GM12878 (cell line): ENCODE measurements around the gene OPCML. TPM values are rescaled to one million over a fixed set of nuclear protein-coding genes. Genes with fewer than 3 reads are reported as not detected.

ENCODE experiments used
- ATAC-seq: fragments of 200-7000 bp; cut with Tn5 transposase; 3 replicates; pipeline ENCODE4 v1.9.1; 2020; ENCODE audit warnings: mild to moderate bottlenecking, moderate library complexity
- BruUV-seq: library from RNA; stranded (reverse); fragments of 400-500 nt; replicated peaks from 2 replicates; lab custom pipeline; 2021; lab: Mats Ljungman, UMichigan
- CTCF ChIA-PET: fragments of 300-600 bp; sonication (Branson Sonifier 250); formaldehyde crosslinking; extraction: SDS; loops from one replicate; lab custom pipeline; 2021; ENCODE audit warnings: inconsistent platforms; lab: Yijun Ruan, JAX
- POLR2A ChIA-PET: fragments of 350-600 bp; formaldehyde crosslinking; extraction: SDS; loops from one replicate; lab custom pipeline; 2021; ENCODE audit warnings: inconsistent platforms; lab: Charles Lee
- RAD21 ChIA-PET: fragments of 300-600 bp; sonication (Branson Sonifier 250); formaldehyde crosslinking; loops from one replicate; lab custom pipeline; 2023; ENCODE audit warnings: antibody characterized with exemption; ENCODE audit not compliant: unreplicated experiment; lab: Charles Lee
- SMC1A ChIA-PET: fragments of 300-600 bp; sonication (Branson Sonifier 250); formaldehyde crosslinking; loops from one replicate; lab custom pipeline; 2023; ENCODE audit not compliant: unreplicated experiment, uncharacterized antibody; lab: Charles Lee
- DNase-seq: peaks from one replicate; pipeline ENCODE4 v3.0.0-alpha.2; 2011; ENCODE audit warnings: low read depth, low spot score
- FAIRE-seq: peaks from 3 replicates; lab custom pipeline; 2011; peaks lifted over from hg19 to GRCh38; lab: Jason Lieb, UNC
- H2AFZ ChIP-seq: 2 replicates; pipeline ENCODE4 v1.6.0; 2011; ENCODE audit warnings: low read depth, low read length, control low read depth; ENCODE audit not compliant: control insufficient read depth
- H3K27ac ChIP-seq: 2 replicates; pipeline ENCODE4 v1.5.1; 2011; ENCODE audit warnings: control low read depth; ENCODE audit not compliant: control insufficient read depth, insufficient read depth
- H3K27me3 ChIP-seq, 2 experiments: replicated peaks in 1 of 2; 2 replicates each; pipeline versions ENCODE4 v1.6.0 to v1.6.1; 2011; ENCODE audit warnings: low read length in 1 of 2; ENCODE audit not compliant: control insufficient read depth in 2 of 2, insufficient read depth in 2 of 2
- H3K36me3 ChIP-seq, 2 experiments: 2 replicates each; pipeline ENCODE4 v1.5.1; 2011; ENCODE audit warnings: low read length in 1 of 2; ENCODE audit not compliant: control insufficient read depth in 2 of 2, insufficient read depth in 2 of 2
- H3K4me1 ChIP-seq: 2 replicates; pipeline ENCODE4 v1.6.1; 2011; ENCODE audit warnings: mild to moderate bottlenecking, low read length, moderate library complexity, mixed read lengths; ENCODE audit not compliant: control insufficient read depth, insufficient read depth
- H3K4me2 ChIP-seq: 2 replicates; pipeline ENCODE4 v1.6.0; 2011; ENCODE audit warnings: control low read depth; ENCODE audit not compliant: control insufficient read depth, insufficient read depth
- H3K4me3 ChIP-seq: fragments of 200-600 bp; sonication (generic); 2 replicates; pipeline ENCODE4 v1.5.1; 2016
- H3K79me2 ChIP-seq: 2 replicates; pipeline ENCODE4 v1.6.0; 2011; ENCODE audit warnings: low read length; ENCODE audit not compliant: control insufficient read depth, insufficient read depth
- H3K9ac ChIP-seq: 2 replicates; pipeline ENCODE4 v1.8.0; 2011; ENCODE audit warnings: low read length, control low read depth, mixed read lengths; ENCODE audit not compliant: control insufficient read depth, insufficient read depth
- H3K9me3 ChIP-seq: replicated peaks from 3 replicates; pipeline ENCODE4 v1.5.1; 2011; ENCODE audit warnings: mild to moderate bottlenecking, low read length; ENCODE audit not compliant: control insufficient read depth, insufficient read depth
- H4K20me1 ChIP-seq: 2 replicates; pipeline ENCODE4 v1.6.0; 2011; ENCODE audit not compliant: control insufficient read depth, insufficient read depth
- CBFB ChIP-seq: IDR thresholded peaks from 2 replicates; pipeline ENCODE4 v1.6.1; 2016; ENCODE audit warnings: antibody characterized with exemption, low read depth
- HDGF ChIP-seq: fragments of 450-650 bp; IDR thresholded peaks from 2 replicates; pipeline ENCODE4 v1.6.1; 2016; ENCODE audit warnings: antibody characterized with exemption
- JUNB ChIP-seq: IDR thresholded peaks from 2 replicates; pipeline ENCODE4 v1.6.1; 2016; ENCODE audit warnings: antibody characterized with exemption, mild to moderate bottlenecking
- JUND ChIP-seq: IDR thresholded peaks from 2 replicates; pipeline ENCODE4 v1.6.1; 2012; ENCODE audit warnings: low read depth, mild to moderate bottlenecking, low read length, improper control_type of control experiment, moderate library complexity
- MEF2B ChIP-seq: fragments of 450-650 bp; IDR thresholded peaks from 2 replicates; pipeline ENCODE4 v1.6.1; 2018; ENCODE audit warnings: mild to moderate bottlenecking, moderate library complexity; ENCODE audit not compliant: partially characterized antibody, poor library complexity, severe bottlenecking
- MTA2 ChIP-seq: fragments of 450-650 bp; IDR thresholded peaks from 2 replicates; pipeline ENCODE4 v1.6.1; 2016; ENCODE audit warnings: low read depth, mild to moderate bottlenecking, moderate library complexity
- MYC ChIP-seq: IDR thresholded peaks from 2 replicates; pipeline ENCODE4 v1.6.1; 2011; ENCODE audit warnings: mild to moderate bottlenecking, low read length, moderate library complexity, inconsistent platforms; ENCODE audit not compliant: insufficient read depth, insufficient replicate concordance, insufficient read length, severe bottlenecking
- NFIC ChIP-seq: IDR thresholded peaks from 2 replicates; pipeline ENCODE4 v1.6.1; 2012; ENCODE audit warnings: low read depth, mild to moderate bottlenecking, inconsistent platforms, low read length, moderate library complexity
- PML ChIP-seq: IDR thresholded peaks from 2 replicates; pipeline ENCODE4 v1.6.1; 2012; ENCODE audit warnings: low read length, inconsistent platforms
- POLR2A ChIP-seq: IDR thresholded peaks from 2 replicates; pipeline ENCODE4 v1.6.1; 2011; ENCODE audit warnings: low read depth, mild to moderate bottlenecking, low read length
- RAD21 ChIP-seq: IDR thresholded peaks from 2 replicates; pipeline ENCODE4 v1.6.1; 2011; ENCODE audit warnings: mild to moderate bottlenecking, low read depth, low read length, moderate library complexity; ENCODE audit not compliant: insufficient read depth
- RUNX3 ChIP-seq: IDR thresholded peaks from 2 replicates; pipeline ENCODE4 v1.6.1; 2012; ENCODE audit warnings: low read length, inconsistent platforms
- SIN3A ChIP-seq: IDR thresholded peaks from 2 replicates; pipeline ENCODE4 v1.6.1; 2012; ENCODE audit warnings: low read depth, low read length, improper control_type of control experiment
- SMARCA5 ChIP-seq: fragments of 450-650 bp; IDR thresholded peaks from 2 replicates; pipeline ENCODE4 v1.6.1; 2017; ENCODE audit warnings: mild to moderate bottlenecking
- SP1 ChIP-seq: IDR thresholded peaks from one replicate; pipeline ENCODE4 v1.6.1; 2011; ENCODE audit warnings: low read depth, low read length
- SUPT20H ChIP-seq: IDR thresholded peaks from 2 replicates; pipeline ENCODE4 v1.6.1; 2011; ENCODE audit warnings: low read depth, mild to moderate bottlenecking, low read length, moderate library complexity, borderline replicate concordance; ENCODE audit not compliant: control insufficient read depth
- TARDBP ChIP-seq: IDR thresholded peaks from 2 replicates; pipeline ENCODE4 v1.6.1; 2016; ENCODE audit warnings: borderline replicate concordance
- TCF12 ChIP-seq: IDR thresholded peaks from 2 replicates; pipeline ENCODE4 v1.6.1; 2011; ENCODE audit warnings: low read depth, mild to moderate bottlenecking, low read length
- WGBS: methylation state at CpG from one replicate; pipeline ENCODE4 v1.1.6; 2016; ENCODE audit warnings: low lambda C conversion rate; ENCODE audit not compliant: insufficient replicate concordance, insufficient coverage; ENCODE audit errors: missing lambda C conversion rate; 5-methylcytosine and 5-hydroxymethylcytosine counted together
- in situ Hi-C: fragments of 300-500 bp; cut with MboI; formaldehyde crosslinking; loops from 9 replicates; pipeline ENCODE4 v1.14.3; 2018; ENCODE audit warnings: mixed read lengths
- intact Hi-C: fragments of 100-400 bp; cut with micrococcal nuclease; formaldehyde crosslinking; loops from one replicate; pipeline ENCODE4 v1.14.2; 2022; ENCODE audit not compliant: unreplicated experiment
- polyA plus RNA-seq, 11 experiments: library from polyadenylated mRNA; depleted of rRNA in 4 of 11; unstranded in 6 of 11; stranded (reverse) in 5 of 11; fragments of >200 nt; fragmentation: Nextera tagmentation in 4 of 11; fragmentation: Illumina TruSeq in 1 of 11; extraction: Ambion mirVana in 4 of 11; extraction: Trizol in 1 of 11; gene quantifications; 1 replicate in 1 of 11; 2 replicates in 10 of 11; pipeline versions ENCODE4 v1.2.1 to v1.2.3, GENCODE V29; 2011 to 2016; ENCODE audit warnings: inconsistent platforms in 2 of 11, missing spikeins in 2 of 11, low read depth in 1 of 11
- total RNA-seq, 4 experiments: library from RNA; depleted of rRNA in 3 of 4; stranded (reverse); fragments of >200 nt in 3 of 4; fragmentation: Illumina TruSeq in 1 of 4; extraction: Trizol in 1 of 4; gene quantifications; 2 replicates each; pipeline versions ENCODE4 v1.2.1 to v1.2.3, GENCODE V29; 2013 to 2021
- TF ChIP-seq, protein P1 (sequence below): IDR thresholded peaks from 2 replicates; pipeline ENCODE4 v1.6.1; 2012; ENCODE audit warnings: low read depth, low read length, improper control_type of control experiment
- TF ChIP-seq, protein P2 (sequence below): IDR thresholded peaks from 2 replicates; pipeline ENCODE4 v1.6.1; 2012; ENCODE audit warnings: low read depth, low read length, improper control_type of control experiment

Gene OPCML
- total and polyA plus RNA-seq, 10 of the 15 experiments (the other 5 are each of a cell fraction or from before 2014, with no cell fraction given): 0.84 TPM; not detected in 9

DNA sequence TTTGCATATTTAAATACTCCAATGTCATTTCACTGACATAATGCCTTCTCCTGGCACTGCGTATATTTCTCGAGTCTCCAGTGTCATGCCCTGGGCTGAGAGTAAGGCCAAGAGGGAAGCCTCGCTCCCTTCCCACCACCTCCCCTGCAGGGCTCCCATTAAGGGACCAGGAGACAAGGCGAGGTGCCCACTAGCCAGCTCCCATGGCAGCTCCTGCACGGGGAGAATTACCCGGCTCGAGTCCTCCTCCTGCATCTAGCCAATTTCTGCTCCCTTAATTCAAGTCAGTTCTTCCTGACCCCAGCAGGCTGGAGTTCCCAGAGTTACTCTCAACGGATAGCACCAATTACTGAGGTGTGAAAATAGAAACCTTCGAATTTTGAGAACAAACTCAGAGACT is 31.9 kb downstream of the OPCML start:
- FAIRE-seq (no peak), ATAC-seq (no peak), DNase-seq (no peak)
- Histone ChIP-seq H3K4me1 (no peaks in the 10 kb centered on the region; the same call in 1 of the 2 replicates), H2AFZ (no peak overlapping the region), H3K4me2 (no peak overlapping the region), H4K20me1 (no peaks in the 10 kb centered on the region), H3K36me3 (no peaks in the 10 kb centered on the region), H3K27ac (no peak overlapping the region), H3K79me2 (no peaks in the 10 kb centered on the region), H3K4me3 (no peak overlapping the region), H3K27me3 (peaks cover 0 to 3% of the 10 kb centered on the region in 2 experiments; a peak in 1 of 4 replicates), H3K9ac (no peak overlapping the region), H3K9me3 (no peaks in the 10 kb centered on the region; the same call in 2 of the 3 replicates)
- ChIA-PET CTCF (no interaction called here), POLR2A (no interaction called here), SMC1A (no interaction called here), RAD21 (no interaction called here)
- TF ChIP-seq JUND (no peak), SUPT20H (no peak), SP1 (no peak), SMARCA5 (no peak), TCF12 (no peak), RAD21 (no peak), MEF2B (no peak), CBFB (no peak), TARDBP (no peak), RUNX3 (no peak), MTA2 (no peak), SIN3A (no peak), PML (no peak), JUNB (no peak), POLR2A (no peak), HDGF (no peak), NFIC (no peak), MYC (no peak)
- TF ChIP-seq, protein P1, sequence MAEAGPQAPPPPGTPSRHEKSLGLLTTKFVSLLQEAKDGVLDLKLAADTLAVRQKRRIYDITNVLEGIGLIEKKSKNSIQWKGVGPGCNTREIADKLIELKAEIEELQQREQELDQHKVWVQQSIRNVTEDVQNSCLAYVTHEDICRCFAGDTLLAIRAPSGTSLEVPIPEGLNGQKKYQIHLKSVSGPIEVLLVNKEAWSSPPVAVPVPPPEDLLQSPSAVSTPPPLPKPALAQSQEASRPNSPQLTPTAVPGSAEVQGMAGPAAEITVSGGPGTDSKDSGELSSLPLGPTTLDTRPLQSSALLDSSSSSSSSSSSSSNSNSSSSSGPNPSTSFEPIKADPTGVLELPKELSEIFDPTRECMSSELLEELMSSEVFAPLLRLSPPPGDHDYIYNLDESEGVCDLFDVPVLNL: no peak
- TF ChIP-seq, protein P2, sequence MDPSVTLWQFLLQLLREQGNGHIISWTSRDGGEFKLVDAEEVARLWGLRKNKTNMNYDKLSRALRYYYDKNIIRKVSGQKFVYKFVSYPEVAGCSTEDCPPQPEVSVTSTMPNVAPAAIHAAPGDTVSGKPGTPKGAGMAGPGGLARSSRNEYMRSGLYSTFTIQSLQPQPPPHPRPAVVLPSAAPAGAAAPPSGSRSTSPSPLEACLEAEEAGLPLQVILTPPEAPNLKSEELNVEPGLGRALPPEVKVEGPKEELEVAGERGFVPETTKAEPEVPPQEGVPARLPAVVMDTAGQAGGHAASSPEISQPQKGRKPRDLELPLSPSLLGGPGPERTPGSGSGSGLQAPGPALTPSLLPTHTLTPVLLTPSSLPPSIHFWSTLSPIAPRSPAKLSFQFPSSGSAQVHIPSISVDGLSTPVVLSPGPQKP: no peak
- no TSS peak for BruUV-seq
- in situ Hi-C loops: no loop called here
- WGBS: 29% methylated on average over 9 of the region's 9 CpGs
- intact Hi-C loops: no loop called here
